Gastrocnemius medialis (tissue), 4 donors: ENCODE data around the gene CYBA.

ENCODE experiments used
- CTCF ChIP-seq, 5 experiments: fragments of 450-650 bp in 3 of 5; fragments of 200-600 bp in 2 of 5; sonication (generic) in 2 of 5; IDR thresholded peaks in 4 of 5; conservative IDR thresholded peaks in 1 of 5; 1 replicate in 4 of 5; 2 replicates in 1 of 5; pipeline ENCODE4 v1.5.1; 2016 to 2019; ENCODE audit warnings: antibody characterized with exemption in 5 of 5, mild to moderate bottlenecking in 3 of 5, moderate library complexity in 3 of 5
- POLR2A ChIP-seq, 2 donors: fragments of 450-650 bp; IDR thresholded peaks; one replicate each; pipeline ENCODE4 v1.6.1; 2017; ENCODE audit warnings: antibody characterized with exemption in 2 of 2, mild to moderate bottlenecking in 2 of 2, moderate library complexity in 2 of 2

- no peak for TF ChIP-seq CTCF (IDR thresholded peaks at IDR 0.05 in 4 of 5, conservative IDR thresholded peaks at IDR 0.05 in 1 of 5)
- no peak for TF ChIP-seq POLR2A (IDR thresholded peaks at IDR 0.05)
Measured at GRCh38 chr16:88610909-88611812, 39.7 kb downstream of the CYBA start.
